Fibroblast of lung (primary cell): ENCODE results near the gene ANKEF1.

ENCODE experiments used
- CTCF ChIP-seq, 2 donors: IDR thresholded peaks in 1 of 2; conservative IDR thresholded peaks in 1 of 2; 1 replicate in 1 of 2; 2 replicates in 1 of 2; pipeline ENCODE4 v1.5.1; 2011 to 2012; ENCODE audit warnings: low read length in 2 of 2, control low read depth in 1 of 2, inconsistent platforms in 1 of 2, low read depth in 1 of 2, mild to moderate bottlenecking in 1 of 2
- EZH2 ChIP-seq: IDR thresholded peaks from 2 replicates; pipeline ENCODE4 v1.5.1; 2012; ENCODE audit warnings: low read length, control low read depth, mild to moderate bottlenecking; ENCODE audit errors: missing control alignments

GRCh38 chr20:10093087-10093591 lies 58.4 kb downstream of the ANKEF1 start:
- no peak for TF ChIP-seq CTCF (conservative IDR thresholded peaks at IDR 0.05 in 1 of 2, IDR thresholded peaks at IDR 0.05 in 1 of 2; ENCODE audit: low read depth in 1 of 2, low read length in 2 of 2)
- no peak for TF ChIP-seq EZH2
